DND-41 (cell line): ENCODE measurements around the gene SLX4IP.

ENCODE experiments used
- EZH2 ChIP-seq: IDR thresholded peaks from 3 replicates; pipeline ENCODE4 v1.6.1; 2012; ENCODE audit warnings: borderline replicate concordance, low read depth, mild to moderate bottlenecking, moderate library complexity, low read length, inconsistent platforms; ENCODE audit not compliant: severe bottlenecking
- TF ChIP-seq, protein P1 (sequence below): IDR thresholded peaks from 2 replicates; pipeline ENCODE4 v1.5.1; 2012; ENCODE audit warnings: borderline replicate concordance, low read length, moderate library complexity, mild to moderate bottlenecking; ENCODE audit not compliant: poor library complexity, severe bottlenecking; ENCODE audit errors: extremely low read depth

DNA sequence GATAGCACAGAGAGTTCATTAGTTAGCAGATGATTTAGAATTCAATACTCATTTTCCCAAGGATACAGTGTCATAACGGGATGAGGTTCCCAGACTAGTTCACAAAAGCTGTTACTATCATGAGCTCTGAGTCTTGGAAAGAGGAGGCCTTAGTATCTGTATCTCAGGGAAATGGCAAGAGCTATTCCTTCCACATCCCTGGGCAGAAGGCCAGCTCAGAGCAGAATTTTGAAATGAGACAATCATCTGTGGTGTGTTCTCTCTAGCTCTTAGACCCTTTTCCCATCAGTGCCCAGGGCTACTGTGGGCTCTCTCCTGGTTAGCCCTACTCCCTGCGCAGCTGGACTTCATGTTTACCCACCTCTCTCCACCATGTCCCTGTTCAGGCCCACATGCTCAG is 174.2 kb downstream of the SLX4IP start:
- TF ChIP-seq, protein P1, sequence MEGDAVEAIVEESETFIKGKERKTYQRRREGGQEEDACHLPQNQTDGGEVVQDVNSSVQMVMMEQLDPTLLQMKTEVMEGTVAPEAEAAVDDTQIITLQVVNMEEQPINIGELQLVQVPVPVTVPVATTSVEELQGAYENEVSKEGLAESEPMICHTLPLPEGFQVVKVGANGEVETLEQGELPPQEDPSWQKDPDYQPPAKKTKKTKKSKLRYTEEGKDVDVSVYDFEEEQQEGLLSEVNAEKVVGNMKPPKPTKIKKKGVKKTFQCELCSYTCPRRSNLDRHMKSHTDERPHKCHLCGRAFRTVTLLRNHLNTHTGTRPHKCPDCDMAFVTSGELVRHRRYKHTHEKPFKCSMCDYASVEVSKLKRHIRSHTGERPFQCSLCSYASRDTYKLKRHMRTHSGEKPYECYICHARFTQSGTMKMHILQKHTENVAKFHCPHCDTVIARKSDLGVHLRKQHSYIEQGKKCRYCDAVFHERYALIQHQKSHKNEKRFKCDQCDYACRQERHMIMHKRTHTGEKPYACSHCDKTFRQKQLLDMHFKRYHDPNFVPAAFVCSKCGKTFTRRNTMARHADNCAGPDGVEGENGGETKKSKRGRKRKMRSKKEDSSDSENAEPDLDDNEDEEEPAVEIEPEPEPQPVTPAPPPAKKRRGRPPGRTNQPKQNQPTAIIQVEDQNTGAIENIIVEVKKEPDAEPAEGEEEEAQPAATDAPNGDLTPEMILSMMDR, result no peak
- no peak for TF ChIP-seq EZH2
